Germinal center (tissue), 1 donor: ENCODE data around the gene SALL1.

Experiments used
- DNase-seq: peaks from one replicate; pipeline ENCODE4 v3.0.0; 2012; ENCODE audit warnings: mixed read lengths, low spot score

SALL1 gene

GRCh38 chr16:51141106-51141505 is 10.0 kb downstream of the SALL1 start:
- no peak for DNase-seq

- DNase-seq = no peak
These were observed 11.0 kb downstream of the SALL1 start for GRCh38 chr16:51140112-51140511.

- DNase-seq = no peak
These were observed 11.5 kb downstream of the SALL1 start for GRCh38 chr16:51139568-51139967.

GRCh38 chr16:51138178-51138577 is 12.9 kb downstream of the SALL1 start:
- no peak for DNase-seq

- no peak for DNase-seq
These were observed 14.0 kb downstream of the SALL1 start for GRCh38 chr16:51137097-51137496.

- no peak for DNase-seq
These were observed 16.2 kb downstream of the SALL1 start for GRCh38 chr16:51134876-51135275.

GRCh38 chr16:51134269-51134812 is 16.7 kb downstream of the SALL1 start:
- no peak for DNase-seq

GRCh38 chr16:51133688-51134087 is 17.4 kb downstream of the SALL1 start:
- no peak for DNase-seq

- DNase-seq = no peak
These were observed 17.9 kb downstream of the SALL1 start for GRCh38 chr16:51133183-51133582.

GRCh38 chr16:51132490-51133115 is 18.5 kb downstream of the SALL1 start:
- no peak for DNase-seq

GRCh38 chr16:51131619-51132018 is 19.5 kb downstream of the SALL1 start:
- no peak for DNase-seq

- DNase-seq = no peak
These were observed 22.0 kb downstream of the SALL1 start for GRCh38 chr16:51129105-51129504.

GRCh38 chr16:51125992-51126391 is 25.1 kb downstream of the SALL1 start:
- DNase-seq = no peak

- no peak for DNase-seq
These were observed 26.2 kb downstream of the SALL1 start for GRCh38 chr16:51124896-51125295.

- DNase-seq = no peak
These were observed 29.2 kb downstream of the SALL1 start for GRCh38 chr16:51121850-51122249.

GRCh38 chr16:51120730-51121347 is 30.2 kb downstream of the SALL1 start:
- no peak for DNase-seq

GRCh38 chr16:51119973-51120729 is 30.9 kb downstream of the SALL1 start:
- no peak for DNase-seq

GRCh38 chr16:51119556-51119955 is 31.5 kb downstream of the SALL1 start:
- DNase-seq = no peak

- DNase-seq = no peak
These were observed 34.7 kb downstream of the SALL1 start for GRCh38 chr16:51116353-51116752.

GRCh38 chr16:51114382-51114781 is 36.7 kb downstream of the SALL1 start:
- DNase-seq = no peak

GRCh38 chr16:51113236-51114125 is 37.6 kb downstream of the SALL1 start:
- no peak for DNase-seq

- DNase-seq = no peak
These were observed 38.7 kb downstream of the SALL1 start for GRCh38 chr16:51112323-51112722.
